ENCODE results near the gene PICK1. TPM values are rescaled to one million over a fixed set of nuclear protein-coding genes. Genes with fewer than 3 reads are reported as not detected.

Gene PICK1
- total and polyA plus RNA-seq, 7 donors = 11.9 to 31.5 (median 18.9) TPM

DNA sequence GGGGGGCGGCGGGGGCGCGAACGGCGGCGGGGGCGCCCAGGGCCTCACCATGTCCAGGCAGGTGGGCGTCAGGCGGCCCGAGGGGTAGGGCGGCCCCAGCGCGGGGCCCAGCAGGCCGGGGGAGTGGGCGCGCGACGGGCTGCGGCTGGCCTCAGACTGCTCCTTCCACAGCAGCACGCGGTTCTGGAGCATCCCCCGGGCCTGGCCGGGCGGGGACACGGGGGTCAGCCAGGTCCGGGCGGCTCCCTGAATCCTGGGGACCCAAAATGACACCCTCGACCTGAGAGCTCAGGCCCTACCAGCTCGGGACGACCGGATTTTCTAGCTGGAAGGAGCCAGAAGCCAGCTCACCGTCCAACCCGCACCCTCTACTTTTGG, 32.3 kb downstream of the PICK1 start:
- TF ChIP-seq, protein P1, sequence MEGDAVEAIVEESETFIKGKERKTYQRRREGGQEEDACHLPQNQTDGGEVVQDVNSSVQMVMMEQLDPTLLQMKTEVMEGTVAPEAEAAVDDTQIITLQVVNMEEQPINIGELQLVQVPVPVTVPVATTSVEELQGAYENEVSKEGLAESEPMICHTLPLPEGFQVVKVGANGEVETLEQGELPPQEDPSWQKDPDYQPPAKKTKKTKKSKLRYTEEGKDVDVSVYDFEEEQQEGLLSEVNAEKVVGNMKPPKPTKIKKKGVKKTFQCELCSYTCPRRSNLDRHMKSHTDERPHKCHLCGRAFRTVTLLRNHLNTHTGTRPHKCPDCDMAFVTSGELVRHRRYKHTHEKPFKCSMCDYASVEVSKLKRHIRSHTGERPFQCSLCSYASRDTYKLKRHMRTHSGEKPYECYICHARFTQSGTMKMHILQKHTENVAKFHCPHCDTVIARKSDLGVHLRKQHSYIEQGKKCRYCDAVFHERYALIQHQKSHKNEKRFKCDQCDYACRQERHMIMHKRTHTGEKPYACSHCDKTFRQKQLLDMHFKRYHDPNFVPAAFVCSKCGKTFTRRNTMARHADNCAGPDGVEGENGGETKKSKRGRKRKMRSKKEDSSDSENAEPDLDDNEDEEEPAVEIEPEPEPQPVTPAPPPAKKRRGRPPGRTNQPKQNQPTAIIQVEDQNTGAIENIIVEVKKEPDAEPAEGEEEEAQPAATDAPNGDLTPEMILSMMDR (IDR thresholded peaks at IDR 0.05) = no peak
- H3K27me3 ChIP-seq (ENCODE audit: insufficient read depth in 3 of 3, low read length in 2 of 3) = peaks cover 0 to 11% (median 2%) of the 10 kb centered on the region in 3 donors
- no peaks in the 10 kb centered on the region for H3K9me3 ChIP-seq
- ATAC-seq (peak in 1 of 4 donors; percentile 9), DNase-seq (peak in 1 of 2 donors; percentile 12)
- no peak overlapping the region for H3K27ac ChIP-seq
- intact Hi-C loops (cut with DNase I) = no loop called here
- H3K4me3 ChIP-seq = peak overlapping the region; percentile 49
- peaks cover 4% of the 10 kb centered on the region for H3K4me1 ChIP-seq
- H3K36me3 ChIP-seq (ENCODE audit: insufficient read depth in 1 of 2, low read depth in 1 of 2) = no peaks in the 10 kb centered on the region
- WGBS, 3 donors = 26 to 43% (median 43%) methylated on average over 15 to 33 of the region's 34 CpGs

DNA sequence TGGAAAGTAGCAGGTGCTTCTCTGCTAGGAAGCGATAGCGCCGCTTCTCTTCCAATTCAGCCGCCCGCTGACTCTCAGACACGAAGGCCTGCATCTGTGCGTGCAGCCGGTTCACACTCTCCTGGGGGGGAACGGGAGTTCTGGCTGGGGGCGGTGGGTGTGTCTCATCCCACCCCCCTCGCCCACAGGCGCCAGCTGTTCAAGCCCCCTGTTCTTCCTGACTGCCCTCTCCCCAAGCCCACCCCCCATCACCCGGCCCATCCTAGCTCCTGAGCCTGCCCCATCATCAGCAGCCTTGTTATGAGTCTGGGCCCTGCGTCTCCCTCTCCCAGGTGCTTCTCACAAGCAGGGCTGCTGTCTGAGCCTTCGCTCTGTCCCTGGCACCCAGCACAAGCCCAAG, 39.9 kb downstream of the PICK1 start:
- TF ChIP-seq, protein P1 (IDR thresholded peaks at IDR 0.05) = no peak
- Histone ChIP-seq H3K4me3 (no peak overlapping the region), H3K4me1 (no peaks in the 10 kb centered on the region), H3K27ac (no peak overlapping the region), H3K27me3 (ENCODE audit: insufficient read depth in 3 of 3, low read length in 2 of 3) (no peaks in the 10 kb centered on the region), H3K36me3 (ENCODE audit: insufficient read depth in 1 of 2, low read depth in 1 of 2) (no peaks in the 10 kb centered on the region), H3K9me3 (no peaks in the 10 kb centered on the region)
- DNase-seq (no peak), ATAC-seq (no peak)
- intact Hi-C loops (cut with DNase I) = no loop called here
- WGBS, 3 donors = 79 to 85% (median 82%) methylated on average over 15 of the region's 15 CpGs

DNA sequence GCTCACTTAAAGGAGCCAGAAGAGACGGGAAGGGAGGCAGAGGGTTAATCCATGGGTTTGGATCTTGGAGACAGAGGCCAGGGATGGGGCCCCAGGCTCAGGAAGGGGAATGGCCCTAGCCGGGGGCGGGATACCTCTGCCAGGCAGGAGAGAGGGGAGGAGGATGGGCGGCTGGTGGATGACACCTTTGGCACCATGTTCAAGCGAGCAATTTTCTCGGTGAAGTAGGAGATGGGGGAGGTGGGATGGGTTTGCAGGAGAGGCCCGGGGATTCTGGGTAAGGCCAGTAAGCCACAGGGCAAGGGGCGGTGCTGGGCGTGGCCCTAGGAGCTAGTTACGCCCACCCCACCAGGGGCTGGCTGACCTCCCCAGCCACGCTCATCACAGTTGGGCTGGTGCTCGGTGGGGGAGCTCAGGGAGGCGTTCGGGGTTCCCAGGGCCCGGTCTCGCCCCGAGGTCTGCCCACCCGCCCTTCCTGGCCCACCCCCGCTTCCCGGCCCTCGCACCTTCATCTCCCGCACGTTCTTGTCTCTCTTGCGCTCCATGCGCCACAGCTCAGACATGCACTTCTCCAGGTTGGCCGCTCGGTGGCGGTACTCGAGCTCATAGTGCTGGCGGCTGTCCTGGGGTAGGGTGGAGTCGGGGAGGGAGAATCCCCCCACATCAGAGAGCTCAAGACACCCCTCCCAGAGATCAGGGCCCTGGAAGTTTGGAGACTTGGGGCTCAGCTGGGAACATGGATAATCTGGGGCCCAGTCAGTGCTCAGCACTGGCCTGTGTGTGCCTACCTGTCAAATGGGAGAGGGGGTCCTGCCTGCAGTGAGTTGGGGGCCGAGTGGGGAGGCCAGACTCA, 40.6 kb downstream of the PICK1 start:
- Histone ChIP-seq H3K27ac (no peak overlapping the region), H3K4me1 (no peaks in the 10 kb centered on the region), H3K4me3 (no peak overlapping the region), H3K9me3 (no peaks in the 10 kb centered on the region), H3K36me3 (ENCODE audit: insufficient read depth in 1 of 2, low read depth in 1 of 2) (no peaks in the 10 kb centered on the region), H3K27me3 (ENCODE audit: insufficient read depth in 3 of 3, low read length in 2 of 3) (no peaks in the 10 kb centered on the region)
- WGBS, 3 donors = 49 to 51% (median 49%) methylated on average over 28 to 32 of the region's 32 CpGs
- intact Hi-C loops (cut with DNase I) = no loop called here
- no peak for DNase-seq
- ATAC-seq = peak in 1 of 4 donors; percentile 39
- TF ChIP-seq, protein P1 (IDR thresholded peaks at IDR 0.05) = no peak

DNA sequence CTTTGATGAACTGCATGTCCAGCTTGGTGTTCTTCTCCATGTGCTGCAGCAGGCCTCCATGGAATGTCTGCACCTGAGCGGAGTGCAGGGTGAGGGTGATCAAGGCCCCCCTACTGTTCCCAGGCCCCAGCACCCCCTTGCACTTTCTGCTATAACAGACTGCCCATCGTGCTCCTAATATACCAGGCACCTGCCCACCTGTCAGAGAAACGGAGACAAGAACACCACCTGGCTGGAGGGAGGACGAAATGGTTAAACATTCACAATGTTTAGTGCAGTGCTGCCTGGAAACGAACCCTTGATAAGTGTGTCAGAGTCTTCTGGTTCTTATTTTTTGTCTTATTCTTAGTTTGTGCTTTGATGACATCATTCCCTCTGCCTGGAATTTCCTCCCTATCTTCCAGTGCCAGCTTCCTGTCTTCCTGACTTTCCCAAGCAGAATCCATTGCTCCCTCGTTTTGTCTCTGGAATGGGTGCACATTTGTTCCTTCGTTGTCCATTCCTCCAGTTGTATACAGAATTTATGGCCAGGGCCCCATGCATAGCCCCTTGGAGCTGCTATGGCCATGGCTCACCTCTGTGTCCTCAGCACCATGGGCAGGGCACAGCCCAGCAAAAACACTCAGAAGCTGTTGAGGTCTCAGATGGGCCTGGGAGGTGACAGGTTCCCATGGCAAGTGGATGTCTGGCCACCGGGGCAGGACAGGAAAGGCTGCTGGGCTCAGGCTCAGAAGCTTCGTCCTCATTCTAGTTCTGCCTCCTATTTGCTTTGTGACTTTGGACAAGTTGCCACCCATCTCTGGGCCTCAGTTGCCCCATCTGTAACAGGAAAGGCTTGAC, 41.4 kb downstream of the PICK1 start:
- Histone ChIP-seq H3K36me3 (ENCODE audit: insufficient read depth in 1 of 2, low read depth in 1 of 2) (no peaks in the 10 kb centered on the region), H3K9me3 (no peaks in the 10 kb centered on the region), H3K4me3 (no peak overlapping the region), H3K27me3 (ENCODE audit: insufficient read depth in 3 of 3, low read length in 2 of 3) (no peaks in the 10 kb centered on the region), H3K27ac (no peak overlapping the region), H3K4me1 (no peaks in the 10 kb centered on the region)
- intact Hi-C loops (cut with DNase I) = no loop called here
- TF ChIP-seq, protein P1 (IDR thresholded peaks at IDR 0.05) = no peak
- ATAC-seq = no peak
- WGBS, 3 donors = 66 to 76% (median 74%) methylated on average over 9 of the region's 9 CpGs
- DNase-seq = no peak
